GM19351 (cell line): ENCODE data around the gene SERPINB10.

Experiments
- ATAC-seq: cut with Tn5 transposase; IDR thresholded peaks from one replicate; pipeline ENCODE4 v1.9.1; 2021; ENCODE audit warnings: mild to moderate bottlenecking, moderate library complexity; ENCODE audit not compliant: unreplicated experiment

SERPINB10 gene, protein sequence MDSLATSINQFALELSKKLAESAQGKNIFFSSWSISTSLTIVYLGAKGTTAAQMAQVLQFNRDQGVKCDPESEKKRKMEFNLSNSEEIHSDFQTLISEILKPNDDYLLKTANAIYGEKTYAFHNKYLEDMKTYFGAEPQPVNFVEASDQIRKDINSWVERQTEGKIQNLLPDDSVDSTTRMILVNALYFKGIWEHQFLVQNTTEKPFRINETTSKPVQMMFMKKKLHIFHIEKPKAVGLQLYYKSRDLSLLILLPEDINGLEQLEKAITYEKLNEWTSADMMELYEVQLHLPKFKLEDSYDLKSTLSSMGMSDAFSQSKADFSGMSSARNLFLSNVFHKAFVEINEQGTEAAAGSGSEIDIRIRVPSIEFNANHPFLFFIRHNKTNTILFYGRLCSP

DNA sequence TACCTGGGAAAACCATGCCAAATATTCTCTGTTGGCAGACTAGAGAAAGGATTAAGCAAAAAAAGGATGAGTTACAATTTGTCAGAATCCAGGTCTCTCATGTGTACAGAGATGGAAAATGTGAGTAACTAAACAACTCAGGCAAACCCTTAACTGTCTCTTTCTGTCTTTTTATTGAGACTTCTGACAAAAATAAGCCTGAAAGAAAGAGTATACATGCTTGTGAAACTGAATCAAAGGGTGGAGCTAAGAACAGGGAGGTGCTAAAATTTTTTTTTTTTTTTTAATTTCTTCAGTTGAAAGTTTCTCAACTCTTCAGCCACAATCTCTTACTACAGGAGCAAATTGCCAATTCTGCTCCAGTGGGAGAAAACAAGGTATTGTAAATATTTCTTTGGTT is at the start of gene SERPINB10:
Gene SERPINB10, plus strand, starts transcription at position 295 of the 400 bp plus-strand sequence. CDS start 7,553 bp downstream, outside the sequence.
- peak; percentile 80 for ATAC-seq

DNA sequence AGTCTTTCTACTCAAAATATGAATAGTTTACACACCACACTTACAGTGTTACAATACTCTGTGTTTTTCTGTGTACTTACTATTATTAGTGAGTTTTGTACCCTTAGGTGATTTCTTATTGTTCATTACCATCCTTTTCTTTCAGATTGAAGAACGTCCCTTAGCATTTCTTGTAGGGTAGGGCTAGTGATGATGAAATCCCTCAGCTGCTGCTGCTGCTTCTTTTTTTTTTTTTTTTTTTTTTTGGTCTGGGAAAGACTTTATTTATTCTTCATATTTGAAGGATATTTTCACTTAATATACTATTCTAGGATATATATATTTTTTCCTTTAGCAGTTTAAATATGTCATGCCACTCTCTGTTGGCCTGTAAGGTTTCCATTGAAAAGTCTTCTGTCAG is 49.3 kb upstream of the SERPINB10 start:
- ATAC-seq = no peak

DNA sequence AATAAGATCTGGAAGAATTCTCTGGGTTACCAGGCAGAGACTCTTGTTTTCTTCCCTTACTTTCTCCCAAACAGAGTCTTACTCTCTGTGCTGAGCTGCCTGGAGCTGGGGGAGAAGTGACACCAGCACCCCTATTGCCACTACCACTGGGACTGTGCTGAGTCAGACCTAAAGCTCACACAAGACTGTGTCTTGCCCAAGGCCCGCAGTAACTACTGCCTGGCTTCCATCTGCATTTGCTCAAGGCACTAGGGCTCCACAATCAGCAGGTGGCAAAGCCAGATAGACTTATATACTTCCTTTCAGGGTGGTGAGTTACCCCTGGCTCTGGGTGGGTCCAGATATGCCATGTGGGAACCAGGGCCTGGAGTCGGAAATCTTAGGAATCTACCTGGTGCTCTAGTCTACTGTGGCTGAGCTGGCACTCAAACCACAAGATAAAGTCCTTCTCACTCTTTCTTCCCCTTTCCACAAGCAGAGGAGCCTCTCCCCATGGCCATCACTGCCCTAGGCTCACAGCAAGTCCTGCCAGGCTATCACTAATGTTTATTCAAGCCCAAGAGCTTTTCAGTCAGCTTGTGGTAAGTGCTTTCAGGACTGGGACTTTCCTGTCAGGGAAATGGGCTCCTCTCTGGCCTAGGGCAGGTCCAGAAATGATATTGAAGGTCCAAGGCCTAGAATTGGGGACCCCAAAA is 47.8 kb upstream of the SERPINB10 start:
- no peak for ATAC-seq

DNA sequence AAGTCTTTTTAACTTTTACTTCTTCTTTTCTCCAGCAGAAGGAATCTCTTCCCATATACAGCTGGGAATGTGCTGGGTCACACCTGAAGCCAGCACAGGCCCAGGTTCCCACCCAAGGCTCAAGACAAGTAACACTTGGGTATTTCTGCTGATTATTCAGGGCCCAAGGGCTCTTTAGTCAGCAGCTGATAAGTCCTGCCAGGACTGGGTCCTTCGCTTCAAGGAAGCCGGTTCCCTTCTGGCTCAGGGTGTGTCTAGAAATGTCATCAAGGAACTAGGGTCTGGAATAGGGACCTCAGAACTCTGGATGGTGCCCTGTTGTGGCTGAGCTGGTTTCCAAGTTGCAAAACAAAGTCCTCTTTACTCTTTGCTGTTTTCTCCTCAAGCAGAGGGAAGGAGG is 47.2 kb upstream of the SERPINB10 start:
- no peak for ATAC-seq

DNA sequence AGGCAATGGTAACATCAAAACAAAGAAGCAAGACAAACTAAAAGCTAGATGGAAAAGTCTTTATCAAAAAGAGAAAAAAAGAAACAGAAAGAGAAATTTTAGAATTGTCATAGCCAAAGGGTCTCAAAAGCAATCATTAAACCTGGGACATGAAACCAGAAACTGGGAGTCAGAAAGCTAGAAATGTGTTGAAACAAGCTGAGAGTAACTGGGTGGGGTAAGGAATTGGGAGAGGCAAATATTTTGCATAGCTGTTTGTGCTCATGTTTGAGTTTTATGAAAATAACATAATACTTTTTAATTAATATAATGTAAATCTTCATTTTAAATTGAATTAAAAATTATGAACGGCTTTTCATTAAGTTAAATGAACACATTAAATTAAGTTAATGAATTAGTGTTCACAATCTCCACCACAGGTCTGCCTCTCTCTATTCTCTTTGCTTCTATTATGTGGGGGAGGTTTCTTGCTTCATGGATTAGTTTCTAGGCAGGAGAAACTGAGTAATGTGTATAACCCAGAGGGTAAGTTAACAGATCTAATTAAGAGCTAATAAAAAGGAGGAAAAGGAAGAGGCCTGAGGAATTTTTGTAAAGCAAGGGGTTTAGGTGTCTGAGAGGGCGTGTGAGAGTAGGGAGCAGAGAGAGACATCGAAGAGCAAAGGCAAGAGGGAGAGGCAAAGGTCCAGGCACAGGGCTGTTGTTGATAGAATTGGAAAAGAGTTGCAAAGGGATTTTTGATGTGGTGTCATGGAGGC is 40.2 kb upstream of the SERPINB10 start:
- ATAC-seq = no peak

DNA sequence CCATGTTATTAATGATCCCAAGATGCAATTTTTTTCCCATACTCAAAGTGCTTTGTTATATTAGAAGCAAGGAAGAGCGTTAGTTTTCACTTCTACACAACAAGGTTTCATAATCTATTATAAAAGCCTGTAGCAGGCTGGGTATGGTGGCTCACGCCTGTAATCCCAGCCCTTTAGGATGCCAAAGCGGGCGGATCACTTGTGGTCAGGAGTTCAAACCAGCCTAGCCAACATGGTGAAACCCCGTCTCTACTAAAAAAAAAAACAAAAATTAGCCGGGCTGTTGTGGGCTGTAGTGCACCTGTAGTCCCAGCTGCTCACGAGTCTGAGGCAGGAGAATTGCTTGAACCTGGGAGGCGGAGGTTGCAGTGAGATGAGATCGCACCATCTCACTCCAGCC is 39.2 kb upstream of the SERPINB10 start:
- ATAC-seq = no peak

DNA sequence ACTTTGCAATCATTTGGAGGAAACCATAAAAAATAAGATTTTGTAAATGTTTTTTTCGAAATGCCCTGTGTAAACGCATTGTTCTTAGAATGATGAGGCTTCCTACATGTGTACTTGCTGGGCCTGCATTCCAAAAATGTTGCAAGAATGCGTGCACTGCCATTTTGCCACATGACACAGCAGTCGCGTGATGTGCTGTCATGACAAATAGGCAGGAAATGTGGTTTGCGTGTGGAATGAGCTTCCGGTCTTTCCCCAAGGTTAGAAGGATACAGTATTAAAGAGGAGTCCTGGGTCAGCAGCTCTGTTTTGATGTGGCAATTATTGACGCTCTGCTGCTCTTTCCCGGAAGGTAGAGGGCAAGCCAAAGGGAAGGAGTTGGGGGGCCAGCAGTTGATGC is 38.4 kb upstream of the SERPINB10 start:
- ATAC-seq = no peak

DNA sequence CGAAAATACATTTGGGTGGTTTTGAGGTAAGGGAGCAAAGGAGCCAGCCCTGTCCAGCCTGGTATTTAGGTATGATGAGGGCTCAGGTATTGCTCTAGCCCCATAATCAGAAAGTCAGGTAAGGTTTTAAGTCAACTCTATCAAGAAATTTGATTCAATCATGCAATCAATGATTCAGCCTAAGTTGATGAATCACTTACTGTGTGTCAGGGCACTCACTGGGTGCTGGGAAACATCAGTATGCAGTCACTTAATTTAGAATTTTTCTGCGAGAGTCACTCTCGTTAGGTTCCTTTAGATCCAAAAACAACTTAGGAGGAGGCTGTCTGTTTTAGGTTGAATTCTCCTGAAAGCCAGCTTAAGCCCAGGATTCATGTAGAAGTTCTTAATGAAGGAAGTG is 37.9 kb upstream of the SERPINB10 start:
- no peak for ATAC-seq

DNA sequence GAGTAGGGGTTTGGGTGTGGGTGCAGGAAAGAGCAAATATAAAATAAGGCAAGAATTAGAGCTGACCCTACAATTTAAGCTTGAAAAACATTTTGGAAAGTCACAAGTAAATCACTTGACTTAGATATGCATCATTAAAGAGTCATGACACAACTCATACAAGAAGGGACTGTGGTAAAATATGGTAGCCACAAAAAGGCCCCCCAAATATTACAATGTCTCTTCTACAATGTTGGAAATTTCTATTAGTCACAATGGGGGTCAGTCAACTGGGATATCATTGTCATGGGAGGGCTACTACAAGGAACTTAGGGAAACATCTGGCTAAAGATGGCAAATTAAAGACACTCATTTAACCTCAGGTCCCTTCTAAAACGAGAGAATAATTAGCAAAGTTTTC is 35.9 kb upstream of the SERPINB10 start:
- no peak for ATAC-seq

DNA sequence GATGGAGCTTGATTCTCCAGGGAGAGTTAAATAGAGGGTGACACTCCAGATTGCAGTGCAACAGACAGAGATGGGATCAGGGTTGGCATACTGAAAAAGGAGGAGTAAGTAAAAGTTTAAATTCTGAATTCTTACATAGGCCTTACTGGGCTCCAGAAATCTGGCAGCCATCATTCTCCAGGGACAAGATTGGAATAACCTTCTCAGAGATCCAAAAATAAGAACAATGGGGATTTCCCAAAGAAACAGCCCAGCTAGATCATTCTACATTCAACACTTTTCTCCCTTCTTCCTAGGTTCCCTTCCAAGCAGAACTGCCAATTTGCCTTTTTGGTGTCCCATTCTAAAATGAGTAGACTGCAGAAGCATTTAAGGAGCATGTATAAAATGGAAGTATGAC is 35.2 kb upstream of the SERPINB10 start:
- no peak for ATAC-seq

DNA sequence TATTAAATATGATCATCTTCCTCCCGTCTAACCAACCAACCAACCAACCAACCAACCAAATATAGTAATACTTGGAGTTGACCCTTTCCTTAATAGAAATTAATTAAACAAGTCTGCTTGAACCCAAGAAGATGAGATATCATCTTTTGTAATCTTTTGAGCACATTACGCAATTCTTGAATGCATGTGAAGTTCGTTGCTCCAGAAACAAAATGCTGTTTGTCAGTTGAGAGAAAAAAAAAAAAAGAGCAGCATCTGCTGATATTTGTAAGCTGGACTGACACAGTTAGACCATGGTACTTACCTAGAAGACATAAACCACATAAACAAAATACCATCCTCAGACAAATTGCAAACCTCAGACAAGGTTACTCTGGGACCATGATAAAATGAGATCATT is 29.4 kb upstream of the SERPINB10 start:
- no peak for ATAC-seq

DNA sequence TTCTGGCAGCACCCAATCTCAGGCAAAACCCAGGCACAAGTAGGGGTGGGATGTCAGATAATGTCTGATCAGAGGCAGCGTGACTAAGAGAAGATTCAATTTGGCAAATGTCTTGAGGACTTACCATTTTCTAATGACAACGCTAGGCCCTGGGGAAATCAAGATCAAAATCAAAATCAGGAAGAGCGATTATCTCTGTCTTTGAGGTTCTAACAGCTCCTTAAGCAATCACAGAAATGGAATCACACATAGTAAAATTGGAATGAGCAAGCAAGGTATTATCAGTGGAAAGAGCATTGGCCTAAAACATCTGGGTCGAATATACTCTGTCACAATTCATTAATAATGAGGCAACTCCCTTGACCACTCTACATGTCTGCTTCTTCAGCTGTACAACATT is 28.8 kb upstream of the SERPINB10 start:
- ATAC-seq = no peak

DNA sequence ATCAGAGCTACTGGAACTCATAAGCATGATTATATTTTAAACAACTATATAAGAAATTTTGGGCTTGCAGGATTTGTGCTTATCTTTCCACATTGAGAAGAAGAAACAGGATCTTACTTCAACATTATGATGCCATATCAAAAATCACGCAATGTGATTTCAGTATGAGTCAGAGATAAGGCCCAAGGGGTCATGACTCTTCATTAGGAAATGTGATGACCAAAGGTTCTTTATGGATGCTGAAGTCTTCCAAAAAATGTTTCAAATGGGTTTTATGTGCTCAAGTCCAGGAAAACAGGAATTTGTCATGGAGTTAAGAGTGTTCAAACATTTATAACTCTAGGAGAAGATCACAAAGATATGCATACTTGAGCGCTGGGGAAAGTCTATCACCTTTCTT is 28.0 kb upstream of the SERPINB10 start:
- ATAC-seq = no peak

DNA sequence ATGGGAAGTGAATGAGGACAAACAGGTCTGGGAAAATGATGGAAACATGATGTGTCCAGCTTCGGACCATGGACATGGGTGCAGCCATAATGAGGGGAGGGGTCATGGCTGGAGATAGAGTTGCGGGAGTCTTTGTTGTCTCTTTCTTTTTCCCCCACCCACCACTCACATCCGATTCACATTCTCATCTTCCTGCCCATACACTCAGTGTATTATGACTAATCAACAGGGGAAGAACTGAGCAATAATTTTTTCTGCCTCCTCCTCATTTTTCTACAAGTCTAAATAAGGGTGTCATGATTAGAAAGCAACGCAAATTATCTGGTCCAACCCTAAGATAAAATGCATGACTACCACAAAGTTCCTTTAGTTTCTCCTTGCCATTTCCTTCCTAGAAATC is 25.9 kb upstream of the SERPINB10 start:
- peak; percentile 42 for ATAC-seq

DNA sequence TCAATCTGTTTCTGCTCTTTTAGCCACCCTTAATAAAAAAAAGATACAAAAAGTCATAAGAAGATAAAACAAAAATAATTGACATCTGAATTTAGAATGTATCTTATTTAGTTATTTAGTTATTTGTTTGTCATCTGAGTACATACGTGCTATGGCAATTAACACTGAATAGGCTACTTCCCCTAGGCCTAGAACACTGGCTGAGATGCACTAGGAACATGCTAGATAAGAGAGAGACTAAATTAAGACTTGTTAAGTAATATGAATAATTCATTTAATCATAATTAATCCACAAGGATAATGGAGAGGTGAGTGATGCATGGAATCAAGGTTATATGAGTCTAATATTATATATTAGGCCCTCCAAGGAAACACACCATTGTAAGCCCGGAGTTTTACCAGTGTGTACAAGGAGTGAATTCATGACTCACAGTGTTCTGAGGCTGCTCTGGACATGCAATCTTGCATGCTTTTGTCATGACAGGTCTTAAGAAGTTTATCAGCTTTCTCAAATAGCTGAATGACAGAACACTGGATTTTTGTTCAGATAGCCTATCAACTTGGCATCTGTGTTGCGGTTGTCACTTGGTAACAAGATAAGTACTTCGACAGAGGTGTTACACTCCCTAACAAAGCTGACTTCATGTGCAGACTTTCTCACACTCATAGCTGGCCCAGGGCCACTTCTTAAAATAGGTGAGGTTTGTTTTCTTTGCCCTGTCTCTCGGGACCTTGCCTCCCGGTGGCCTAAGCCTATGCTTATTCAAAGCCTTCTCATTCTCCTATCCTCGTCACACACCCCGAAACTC is 25.2 kb upstream of the SERPINB10 start:
- ATAC-seq = peak; percentile 71

DNA sequence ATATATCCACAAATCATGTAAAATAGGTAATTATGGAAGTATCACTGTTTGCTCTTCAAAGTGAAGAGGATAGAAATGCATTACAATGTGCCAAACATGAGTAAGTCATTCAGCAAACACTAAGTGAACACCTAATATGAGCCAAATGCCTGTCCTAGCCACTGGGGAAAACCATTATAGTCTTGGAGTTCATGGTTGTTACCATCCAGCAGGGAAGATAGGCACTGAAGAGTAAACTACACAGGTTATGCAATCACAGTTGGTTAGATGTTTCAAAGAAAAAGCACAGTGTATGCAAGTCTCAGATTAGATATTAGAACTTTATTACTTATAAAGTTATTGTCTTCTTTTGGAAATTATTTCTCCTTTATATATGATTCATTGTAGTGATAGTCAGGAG is 24.1 kb upstream of the SERPINB10 start:
- no peak for ATAC-seq

DNA sequence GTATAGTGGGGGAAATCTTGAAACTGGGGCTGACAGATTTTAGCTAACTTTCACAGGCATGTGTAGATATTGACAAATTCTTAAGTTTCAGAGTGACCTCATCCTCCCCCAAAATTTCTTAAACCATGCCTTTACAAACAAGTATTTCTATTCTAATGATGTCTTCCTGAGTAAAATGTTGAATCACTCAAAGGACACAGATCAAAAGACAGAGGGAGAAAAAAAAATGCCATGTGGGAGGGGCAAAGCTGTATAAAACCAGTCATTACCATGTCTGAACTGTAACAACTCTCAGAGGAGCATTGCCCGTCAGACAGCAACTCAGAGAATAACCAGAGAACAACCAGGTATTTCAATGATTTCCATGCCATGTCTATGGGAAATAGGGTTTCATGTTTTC is 20.3 kb upstream of the SERPINB10 start, which contains the start of gene SERPINB2:
Gene SERPINB2, plus strand, starts transcription at position 282 of the 400 bp plus-strand sequence. CDS start 3,740 bp downstream, outside the sequence.
- ATAC-seq = peak; percentile 41

DNA sequence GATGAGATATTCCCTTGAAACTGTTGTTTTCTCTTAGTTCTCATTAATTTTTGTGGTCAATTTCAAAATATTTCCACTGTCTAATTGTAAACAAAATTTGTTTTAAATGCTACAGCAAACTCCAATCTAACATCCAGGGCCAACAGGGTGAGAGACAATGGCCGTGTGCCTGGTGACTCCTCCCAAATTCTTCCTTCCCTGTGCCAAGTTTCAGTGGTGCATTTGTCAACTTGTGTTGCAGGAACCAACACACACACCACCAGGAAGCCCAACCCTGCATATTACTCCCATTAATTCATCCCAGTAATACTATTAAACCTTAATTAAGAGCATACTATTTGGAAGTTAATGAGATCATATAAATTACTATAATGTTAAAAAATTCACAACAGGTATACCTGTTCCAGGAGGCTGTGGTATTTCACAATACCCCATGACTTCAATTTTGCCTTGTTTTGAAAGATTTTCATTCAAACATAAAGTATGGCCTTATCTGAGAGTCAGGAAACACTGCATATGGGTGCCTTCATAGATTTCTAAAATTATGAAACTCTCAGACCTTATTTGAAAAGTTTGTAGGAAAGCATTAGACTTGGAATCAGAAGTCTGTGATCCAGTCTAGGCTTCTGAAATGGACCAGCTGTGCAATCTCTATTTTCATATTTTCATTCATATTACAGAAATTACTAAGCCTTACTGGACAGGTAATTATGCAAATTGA is 19.1 kb upstream of the SERPINB10 start:
- ATAC-seq = no peak

DNA sequence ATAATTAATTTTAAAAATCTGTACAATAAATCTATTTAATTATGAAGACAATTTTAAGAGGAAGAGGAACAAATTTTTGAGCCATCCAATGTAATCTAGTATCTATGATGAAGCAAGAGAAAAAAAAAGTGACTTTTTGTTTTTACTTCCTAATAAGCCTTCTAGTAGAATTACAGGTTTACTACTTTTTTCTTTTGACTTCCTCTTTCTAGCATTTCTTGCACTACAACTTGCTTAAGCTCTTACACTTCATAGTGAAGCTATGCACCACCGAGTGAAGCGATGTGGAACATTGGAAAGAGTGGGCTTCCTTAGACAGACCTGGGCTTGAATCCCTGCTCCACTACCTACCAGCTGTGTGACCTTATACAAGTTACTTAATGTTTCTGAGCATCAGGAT is 18.1 kb upstream of the SERPINB10 start:
- ATAC-seq = no peak
